ENCODE results near the gene B4GALT5.

Gene B4GALT5

GRCh38 chr20:49647550-49647949 is 66.1 kb downstream of the B4GALT5 start:
- no peak for TF ChIP-seq CTCF (IDR thresholded peaks at IDR 0.05)

- no peak for TF ChIP-seq CTCF (IDR thresholded peaks at IDR 0.05)
These were observed 67.2 kb downstream of the B4GALT5 start for GRCh38 chr20:49646528-49646927.

GRCh38 chr20:49646126-49646525 is 67.6 kb downstream of the B4GALT5 start:
- no peak for TF ChIP-seq CTCF (IDR thresholded peaks at IDR 0.05)

GRCh38 chr20:49644980-49645565 is 68.6 kb downstream of the B4GALT5 start:
- TF ChIP-seq CTCF (IDR thresholded peaks at IDR 0.05), result no peak

GRCh38 chr20:49642816-49643215 is 70.9 kb downstream of the B4GALT5 start:
- TF ChIP-seq CTCF (IDR thresholded peaks at IDR 0.05), result no peak

- no peak for TF ChIP-seq CTCF (IDR thresholded peaks at IDR 0.05)
These were observed 71.7 kb downstream of the B4GALT5 start for GRCh38 chr20:49641683-49642656.

- no peak for TF ChIP-seq CTCF (IDR thresholded peaks at IDR 0.05)
These were observed 76.5 kb downstream of the B4GALT5 start for GRCh38 chr20:49637046-49637637.
